HepG2 (cell line): Measurements from ENCODE around the gene GRP.

Experiments
- CENPX ChIP-seq: sonication (generic); formaldehyde crosslinking; IDR thresholded peaks from 2 replicates; pipeline ENCODE4 v1.9.0; 2021; ENCODE audit warnings: mild to moderate bottlenecking, missing genetic modification reagents, moderate library complexity
- JUND ChIP-seq: sonication (generic); formaldehyde crosslinking; IDR thresholded peaks from 2 replicates; pipeline ENCODE4 v1.8.0; 2022; ENCODE audit warnings: mild to moderate bottlenecking, missing genetic modification reagents
- MXI1 ChIP-seq: IDR thresholded peaks from 3 replicates; pipeline ENCODE4 v1.6.1; 2012; ENCODE audit warnings: low read depth, low read length, inconsistent platforms, borderline replicate concordance
- POLR2A ChIP-seq, 2 experiments: IDR thresholded peaks; 2 replicates each; pipeline ENCODE4 v1.6.1; 2011; ENCODE audit warnings: low read depth in 2 of 2, low read length in 2 of 2, mild to moderate bottlenecking in 1 of 2, moderate library complexity in 1 of 2; ENCODE audit not compliant: insufficient read depth in 1 of 2
- RAD21 ChIP-seq: fragments of 450-650 bp; formaldehyde crosslinking; IDR thresholded peaks from 2 replicates; pipeline ENCODE4 v1.5.0; 2020; ENCODE audit warnings: mild to moderate bottlenecking
- ZBTB20 ChIP-seq: sonication (generic); formaldehyde crosslinking; IDR thresholded peaks from 2 replicates; pipeline ENCODE4 v1.8.1; 2023; ENCODE audit warnings: missing genetic modification reagents, low read depth, mild to moderate bottlenecking, borderline replicate concordance
- ZNF354B ChIP-seq: sonication (generic); formaldehyde crosslinking; IDR thresholded peaks from 2 replicates; pipeline ENCODE4 v1.8.0; 2022; ENCODE audit warnings: mild to moderate bottlenecking, missing genetic modification reagents
- TF ChIP-seq, protein P1 (sequence below): sonication (generic); formaldehyde crosslinking; IDR thresholded peaks from 2 replicates; pipeline ENCODE4 v1.5.0; 2020; ENCODE audit warnings: mild to moderate bottlenecking, missing genetic modification reagents
- TF ChIP-seq, protein P2 (sequence below): sonication (generic); formaldehyde crosslinking; IDR thresholded peaks from 2 replicates; pipeline ENCODE4 v1.5.0; 2020; ENCODE audit warnings: mild to moderate bottlenecking, missing genetic modification reagents, moderate library complexity
- TF ChIP-seq, protein P3 (sequence below): sonication (generic); formaldehyde crosslinking; IDR thresholded peaks from one replicate; pipeline ENCODE4 v1.5.1; 2020; ENCODE audit warnings: mild to moderate bottlenecking, missing genetic modification reagents; ENCODE audit errors: not compliant biosample characterization
- TF ChIP-seq, protein P4 (sequence below): sonication (generic); formaldehyde crosslinking; IDR thresholded peaks from 2 replicates; pipeline ENCODE4 v1.5.1; 2020; ENCODE audit warnings: missing genetic modification reagents, mild to moderate bottlenecking, borderline replicate concordance
- TF ChIP-seq, protein P5 (sequence below): sonication (generic); formaldehyde crosslinking; IDR thresholded peaks from 2 replicates; pipeline ENCODE4 v1.4.0; 2020; ENCODE audit warnings: missing genetic modification reagents, mild to moderate bottlenecking, borderline replicate concordance

DNA sequence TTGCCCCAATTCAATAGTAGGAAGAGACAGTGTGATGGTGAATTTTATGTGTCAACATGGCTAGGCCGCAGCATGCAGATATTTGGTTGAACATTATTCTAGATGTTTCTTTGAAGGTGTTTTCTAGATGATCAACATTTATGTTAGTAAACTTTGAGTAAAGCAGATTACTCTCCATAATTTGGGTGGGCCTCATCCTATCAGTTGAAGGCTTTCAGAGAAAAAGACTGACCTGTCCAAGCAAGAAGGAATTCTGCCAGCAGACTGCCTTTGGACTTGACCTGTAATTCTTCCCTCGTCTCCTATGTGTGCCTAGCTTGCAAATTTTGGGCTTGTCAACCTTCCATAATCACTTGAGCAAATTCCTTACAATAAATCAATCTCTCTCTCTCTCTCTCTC lies 8.3 kb upstream of the GRP start:
- TF ChIP-seq, protein P1, sequence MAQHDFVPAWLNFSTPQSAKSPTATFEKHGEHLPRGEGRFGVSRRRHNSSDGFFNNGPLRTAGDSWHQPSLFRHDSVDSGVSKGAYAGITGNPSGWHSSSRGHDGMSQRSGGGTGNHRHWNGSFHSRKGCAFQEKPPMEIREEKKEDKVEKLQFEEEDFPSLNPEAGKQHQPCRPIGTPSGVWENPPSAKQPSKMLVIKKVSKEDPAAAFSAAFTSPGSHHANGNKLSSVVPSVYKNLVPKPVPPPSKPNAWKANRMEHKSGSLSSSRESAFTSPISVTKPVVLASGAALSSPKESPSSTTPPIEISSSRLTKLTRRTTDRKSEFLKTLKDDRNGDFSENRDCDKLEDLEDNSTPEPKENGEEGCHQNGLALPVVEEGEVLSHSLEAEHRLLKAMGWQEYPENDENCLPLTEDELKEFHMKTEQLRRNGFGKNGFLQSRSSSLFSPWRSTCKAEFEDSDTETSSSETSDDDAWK: no peak
- TF ChIP-seq, protein P2, sequence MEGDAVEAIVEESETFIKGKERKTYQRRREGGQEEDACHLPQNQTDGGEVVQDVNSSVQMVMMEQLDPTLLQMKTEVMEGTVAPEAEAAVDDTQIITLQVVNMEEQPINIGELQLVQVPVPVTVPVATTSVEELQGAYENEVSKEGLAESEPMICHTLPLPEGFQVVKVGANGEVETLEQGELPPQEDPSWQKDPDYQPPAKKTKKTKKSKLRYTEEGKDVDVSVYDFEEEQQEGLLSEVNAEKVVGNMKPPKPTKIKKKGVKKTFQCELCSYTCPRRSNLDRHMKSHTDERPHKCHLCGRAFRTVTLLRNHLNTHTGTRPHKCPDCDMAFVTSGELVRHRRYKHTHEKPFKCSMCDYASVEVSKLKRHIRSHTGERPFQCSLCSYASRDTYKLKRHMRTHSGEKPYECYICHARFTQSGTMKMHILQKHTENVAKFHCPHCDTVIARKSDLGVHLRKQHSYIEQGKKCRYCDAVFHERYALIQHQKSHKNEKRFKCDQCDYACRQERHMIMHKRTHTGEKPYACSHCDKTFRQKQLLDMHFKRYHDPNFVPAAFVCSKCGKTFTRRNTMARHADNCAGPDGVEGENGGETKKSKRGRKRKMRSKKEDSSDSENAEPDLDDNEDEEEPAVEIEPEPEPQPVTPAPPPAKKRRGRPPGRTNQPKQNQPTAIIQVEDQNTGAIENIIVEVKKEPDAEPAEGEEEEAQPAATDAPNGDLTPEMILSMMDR (CRISPR knock-in tag): no peak
- TF ChIP-seq CENPX (CRISPR knock-in tag) (no peak), RAD21 (no peak), ZNF354B (no peak), JUND (CRISPR knock-in tag) (no peak), POLR2A (IDR thresholded peaks at IDR 0.05; ENCODE audit: insufficient read depth in 1 of 2, low read depth in 2 of 2, low read length in 2 of 2) (no peak), MXI1 (no peak), ZBTB20 (CRISPR knock-in tag) (no peak)
- TF ChIP-seq, protein P3, sequence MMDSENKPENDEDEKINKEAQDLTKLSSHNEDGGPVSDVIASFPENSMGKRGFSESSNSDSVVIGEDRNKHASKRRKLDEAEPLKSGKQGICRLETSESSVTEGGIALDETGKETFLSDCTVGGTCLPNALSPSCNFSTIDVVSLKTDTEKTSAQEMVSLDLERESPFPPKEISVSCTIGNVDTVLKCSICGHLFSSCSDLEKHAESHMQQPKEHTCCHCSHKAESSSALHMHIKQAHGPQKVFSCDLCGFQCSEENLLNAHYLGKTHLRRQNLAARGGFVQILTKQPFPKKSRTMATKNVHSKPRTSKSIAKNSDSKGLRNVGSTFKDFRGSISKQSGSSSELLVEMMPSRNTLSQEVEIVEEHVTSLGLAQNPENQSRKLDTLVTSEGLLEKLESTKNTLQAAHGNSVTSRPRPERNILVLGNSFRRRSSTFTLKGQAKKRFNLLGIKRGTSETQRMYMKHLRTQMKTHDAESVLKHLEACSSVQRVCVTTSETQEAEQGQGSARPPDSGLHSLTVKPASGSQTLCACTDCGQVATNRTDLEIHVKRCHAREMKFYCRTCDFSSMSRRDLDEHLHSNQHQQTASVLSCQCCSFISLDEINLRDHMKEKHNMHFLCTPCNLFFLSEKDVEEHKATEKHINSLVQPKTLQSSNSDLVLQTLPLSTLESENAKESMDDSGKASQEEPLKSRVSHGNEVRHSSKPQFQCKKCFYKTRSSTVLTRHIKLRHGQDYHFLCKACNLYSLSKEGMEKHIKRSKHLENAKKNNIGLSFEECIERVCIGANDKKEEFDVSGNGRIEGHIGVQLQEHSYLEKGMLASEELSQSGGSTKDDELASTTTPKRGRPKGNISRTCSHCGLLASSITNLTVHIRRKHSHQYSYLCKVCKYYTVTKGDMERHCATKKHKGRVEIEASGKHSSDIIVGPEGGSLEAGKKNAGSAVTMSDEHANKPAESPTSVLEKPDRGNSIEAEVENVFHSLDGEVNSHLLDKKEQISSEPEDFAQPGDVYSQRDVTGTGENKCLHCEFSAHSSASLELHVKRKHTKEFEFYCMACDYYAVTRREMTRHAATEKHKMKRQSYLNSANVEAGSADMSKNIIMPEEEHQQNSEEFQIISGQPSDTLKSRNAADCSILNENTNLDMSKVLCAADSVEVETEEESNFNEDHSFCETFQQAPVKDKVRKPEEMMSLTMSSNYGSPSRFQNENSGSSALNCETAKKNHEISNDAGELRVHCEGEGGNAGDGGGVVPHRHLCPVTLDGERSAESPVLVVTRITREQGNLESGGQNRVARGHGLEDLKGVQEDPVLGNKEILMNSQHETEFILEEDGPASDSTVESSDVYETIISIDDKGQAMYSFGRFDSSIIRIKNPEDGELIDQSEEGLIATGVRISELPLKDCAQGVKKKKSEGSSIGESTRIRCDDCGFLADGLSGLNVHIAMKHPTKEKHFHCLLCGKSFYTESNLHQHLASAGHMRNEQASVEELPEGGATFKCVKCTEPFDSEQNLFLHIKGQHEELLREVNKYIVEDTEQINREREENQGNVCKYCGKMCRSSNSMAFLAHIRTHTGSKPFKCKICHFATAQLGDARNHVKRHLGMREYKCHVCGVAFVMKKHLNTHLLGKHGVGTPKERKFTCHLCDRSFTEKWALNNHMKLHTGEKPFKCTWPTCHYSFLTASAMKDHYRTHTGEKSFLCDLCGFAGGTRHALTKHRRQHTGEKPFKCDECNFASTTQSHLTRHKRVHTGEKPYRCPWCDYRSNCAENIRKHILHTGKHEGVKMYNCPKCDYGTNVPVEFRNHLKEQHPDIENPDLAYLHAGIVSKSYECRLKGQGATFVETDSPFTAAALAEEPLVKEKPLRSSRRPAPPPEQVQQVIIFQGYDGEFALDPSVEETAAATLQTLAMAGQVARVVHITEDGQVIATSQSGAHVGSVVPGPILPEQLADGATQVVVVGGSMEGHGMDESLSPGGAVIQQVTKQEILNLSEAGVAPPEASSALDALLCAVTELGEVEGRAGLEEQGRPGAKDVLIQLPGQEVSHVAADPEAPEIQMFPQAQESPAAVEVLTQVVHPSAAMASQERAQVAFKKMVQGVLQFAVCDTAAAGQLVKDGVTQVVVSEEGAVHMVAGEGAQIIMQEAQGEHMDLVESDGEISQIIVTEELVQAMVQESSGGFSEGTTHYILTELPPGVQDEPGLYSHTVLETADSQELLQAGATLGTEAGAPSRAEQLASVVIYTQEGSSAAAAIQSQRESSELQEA: no peak
- TF ChIP-seq, protein P4, sequence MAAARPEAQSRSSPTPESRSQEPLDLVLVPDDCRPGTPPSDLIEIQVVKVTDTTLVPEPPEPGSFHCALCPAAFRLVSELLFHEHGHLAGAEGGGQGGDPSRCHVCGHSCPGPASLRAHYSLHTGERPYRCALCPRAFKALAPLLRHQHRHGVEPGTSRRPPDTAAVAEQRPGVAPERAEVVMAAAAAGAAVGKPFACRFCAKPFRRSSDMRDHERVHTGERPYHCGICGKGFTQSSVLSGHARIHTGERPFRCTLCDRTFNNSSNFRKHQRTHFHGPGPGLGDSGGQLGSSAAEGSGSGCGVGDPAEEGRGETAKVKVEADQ: no peak
- TF ChIP-seq, protein P5, sequence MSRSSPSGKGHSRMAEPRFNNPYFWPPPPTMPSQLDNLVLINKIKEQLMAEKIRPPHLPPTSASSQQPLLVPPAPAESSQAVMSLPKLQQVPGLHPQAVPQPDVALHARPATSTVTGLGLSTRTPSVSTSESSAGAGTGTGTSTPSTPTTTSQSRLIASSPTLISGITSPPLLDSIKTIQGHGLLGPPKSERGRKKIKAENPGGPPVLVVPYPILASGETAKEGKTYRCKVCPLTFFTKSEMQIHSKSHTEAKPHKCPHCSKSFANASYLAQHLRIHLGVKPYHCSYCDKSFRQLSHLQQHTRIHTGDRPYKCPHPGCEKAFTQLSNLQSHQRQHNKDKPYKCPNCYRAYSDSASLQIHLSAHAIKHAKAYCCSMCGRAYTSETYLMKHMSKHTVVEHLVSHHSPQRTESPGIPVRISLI (CRISPR knock-in tag): no peak
